MCF 10A (cell line): Measurements from ENCODE around the gene TWIST2. TPM values are rescaled to one million over a fixed set of nuclear protein-coding genes. Genes with fewer than 3 reads are reported as not detected.

ENCODE experiments used
- BruUV-seq: library from RNA; stranded (reverse); fragments of 400-500 nt; replicated peaks from 2 replicates; lab custom pipeline; 2021; lab: Mats Ljungman, UMichigan
- CTCF ChIA-PET: fragments of 300-600 bp; sonication (Branson Sonifier 250); formaldehyde crosslinking; extraction: SDS; loops from one replicate; lab custom pipeline; 2021; ENCODE audit warnings: antibody characterized with exemption, inconsistent platforms; lab: Yijun Ruan, JAX
- POLR2A ChIA-PET: fragments of 300-600, 350-650 bp; sonication (Branson Sonifier 250); formaldehyde crosslinking; extraction: SDS; loops from one replicate; lab custom pipeline; 2020; ENCODE audit warnings: antibody characterized with exemption, inconsistent platforms; lab: Yijun Ruan, JAX
- DNase-seq: peaks from one replicate; pipeline ENCODE4 v3.0.0-alpha.2; 2018; ENCODE audit not compliant: unreplicated experiment
- H3K27ac Mint-ChIP-seq: one replicate; pipeline ENCODE4 v1.8.0; 2022; ENCODE audit warnings: mild to moderate bottlenecking, low read depth, mixed read lengths; ENCODE audit not compliant: unreplicated experiment
- H3K27me3 Mint-ChIP-seq: one replicate; pipeline ENCODE4 v1.8.0; 2022; ENCODE audit warnings: mixed read lengths; ENCODE audit not compliant: insufficient read depth, unreplicated experiment
- H3K36me3 Mint-ChIP-seq: one replicate; pipeline ENCODE4 v1.8.0; 2022; ENCODE audit warnings: mild to moderate bottlenecking, moderate library complexity, mixed read lengths; ENCODE audit not compliant: insufficient read depth, unreplicated experiment
- H3K4me1 Mint-ChIP-seq: one replicate; pipeline ENCODE4 v1.8.0; 2022; ENCODE audit warnings: mixed read lengths; ENCODE audit not compliant: insufficient read depth, unreplicated experiment
- H3K4me3 Mint-ChIP-seq: one replicate; pipeline ENCODE4 v1.8.0; 2022; ENCODE audit warnings: mild to moderate bottlenecking, moderate library complexity, mixed read lengths; ENCODE audit not compliant: unreplicated experiment
- H3K9me3 Mint-ChIP-seq: one replicate; pipeline ENCODE4 v1.8.0; 2022; ENCODE audit warnings: mixed read lengths; ENCODE audit not compliant: unreplicated experiment
- CTCF ChIP-seq: fragments of 200-600 bp; IDR thresholded peaks from one replicate; pipeline ENCODE4 v1.8.0; 2022; ENCODE audit warnings: antibody characterized with exemption, mild to moderate bottlenecking; ENCODE audit not compliant: unreplicated experiment
- intact Hi-C: fragments of 100-400 bp; cut with micrococcal nuclease; formaldehyde crosslinking; loops from 2 replicates; pipeline ENCODE4 v1.14.1; 2022
- total RNA-seq: library from RNA; stranded (reverse); gene quantifications from 2 replicates; pipeline ENCODE4 v1.2.3, GENCODE V29; 2022

TWIST2 gene
- total RNA-seq, 1 experiment from 2014 or later, result 30.2 TPM

GRCh38 chr2:238883421-238883901 lies 35.6 kb downstream of the TWIST2 start:
- POLR2A ChIA-PET, result no interaction called here
- peaks cover 10% of the 10 kb centered on the region for H3K36me3 Mint-ChIP-seq
- no peak overlapping the region for H3K4me3 Mint-ChIP-seq
- TF ChIP-seq CTCF, result no peak
- H3K27ac Mint-ChIP-seq, result no peak overlapping the region
- BruUV-seq, result no TSS peak
- CTCF ChIA-PET, result no interaction called here
- peaks cover 15% of the 10 kb centered on the region for H3K4me1 Mint-ChIP-seq
- H3K9me3 Mint-ChIP-seq, result no peaks in the 10 kb centered on the region
- intact Hi-C loops, result no loop called here
- DNase-seq, result no peak
- H3K27me3 Mint-ChIP-seq, result no peaks in the 10 kb centered on the region

DNA sequence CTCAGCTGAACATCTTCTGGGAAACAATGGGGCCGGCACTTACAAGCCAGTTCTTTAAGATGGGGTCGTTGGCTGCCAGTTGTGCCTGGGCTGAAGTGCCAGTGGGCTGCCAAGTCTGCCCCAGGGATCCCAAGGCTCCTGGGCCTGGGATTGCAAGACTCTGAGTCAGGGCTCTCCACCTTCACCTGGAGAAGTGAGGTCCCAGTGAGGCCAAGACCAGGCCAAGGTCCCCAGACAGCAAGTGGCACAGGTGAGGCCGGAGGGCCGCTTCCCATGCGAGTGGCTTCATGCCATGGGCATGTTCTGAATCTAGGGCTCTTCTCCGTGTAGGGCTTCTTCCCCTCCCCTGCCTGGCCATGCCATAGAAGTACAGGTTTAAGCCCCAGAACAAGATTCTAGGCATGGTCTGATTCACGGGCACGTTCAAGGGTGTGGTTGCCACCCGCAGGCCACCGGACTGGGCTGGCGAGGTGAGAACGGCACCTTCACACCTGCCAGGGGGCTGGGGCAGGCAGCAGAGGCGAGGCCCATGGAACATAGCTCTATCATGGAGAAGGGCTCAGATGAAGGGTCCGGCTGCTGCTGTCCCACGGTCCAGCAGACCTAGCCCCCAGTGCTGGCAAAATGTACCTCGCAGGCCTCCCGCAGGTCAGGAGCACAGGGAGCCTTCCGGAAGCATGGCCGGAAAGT lies 36.4 kb downstream of the TWIST2 start:
- TF ChIP-seq CTCF, result no peak
- CTCF ChIA-PET, result no interaction called here
- no peaks in the 10 kb centered on the region for H3K9me3 Mint-ChIP-seq
- no peak overlapping the region for H3K27ac Mint-ChIP-seq
- H3K36me3 Mint-ChIP-seq, result peaks cover 9% of the 10 kb centered on the region
- no peaks in the 10 kb centered on the region for H3K27me3 Mint-ChIP-seq
- BruUV-seq, result no TSS peak
- no peak for DNase-seq
- intact Hi-C loops, result no loop called here
- H3K4me1 Mint-ChIP-seq, result peaks cover 15% of the 10 kb centered on the region
- no peak overlapping the region for H3K4me3 Mint-ChIP-seq
- POLR2A ChIA-PET, result no interaction called here

- CTCF ChIA-PET, result no interaction called here
- Mint-ChIP-seq H3K4me1 (peaks cover 15% of the 10 kb centered on the region), H3K27me3 (no peaks in the 10 kb centered on the region), H3K9me3 (no peaks in the 10 kb centered on the region), H3K36me3 (peaks cover 9% of the 10 kb centered on the region), H3K4me3 (no peak overlapping the region), H3K27ac (peak overlapping the region; percentile 51)
- no TSS peak for BruUV-seq
- intact Hi-C loops, result no loop called here
- DNase-seq, result no peak
- no peak for TF ChIP-seq CTCF
- POLR2A ChIA-PET, result interaction anchor here (1.3 kb wide), 1 partner anchor 37 kb away, joined by 3 read pairs; the partner anchor contains the start of gene TWIST2
Measured at GRCh38 chr2:238884812-238885408, 37.0 kb downstream of the TWIST2 start.

DNA sequence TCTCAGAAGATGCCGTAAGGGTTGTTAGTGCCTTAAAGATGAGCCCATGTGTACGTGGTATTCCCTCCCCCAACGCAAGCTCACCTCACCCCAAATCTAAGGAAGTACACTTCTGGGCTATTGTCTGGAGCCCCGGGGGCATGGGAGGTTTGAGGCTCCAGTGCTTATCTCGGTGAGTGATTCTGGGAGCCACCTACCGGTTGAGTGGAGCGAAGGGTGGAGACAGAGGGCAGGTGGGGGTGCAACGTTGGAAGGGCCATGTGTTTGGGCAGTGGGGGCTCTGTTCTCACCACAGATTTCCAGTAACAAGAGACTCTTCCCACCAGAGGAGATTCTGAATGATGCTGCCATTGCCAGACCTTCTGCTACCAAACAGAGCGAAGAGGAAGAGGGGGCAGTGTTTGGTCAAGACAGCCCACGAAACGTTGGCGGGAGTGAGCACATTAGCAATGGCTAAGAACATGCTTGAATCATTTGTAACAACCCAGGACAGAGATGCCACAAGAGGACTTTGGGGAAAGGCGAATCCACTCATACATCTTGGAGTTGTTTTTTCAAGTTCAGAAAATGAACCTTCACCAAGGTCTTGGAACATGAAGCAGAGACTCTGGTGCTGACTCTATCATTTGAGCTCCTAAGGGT lies 38.7 kb downstream of the TWIST2 start:
- H3K36me3 Mint-ChIP-seq, result peaks cover 11% of the 10 kb centered on the region
- no peak overlapping the region for H3K4me3 Mint-ChIP-seq
- no TSS peak for BruUV-seq
- H3K9me3 Mint-ChIP-seq, result no peaks in the 10 kb centered on the region
- ChIA-PET CTCF (interaction anchor here (0.6 to 0.9 kb wide), 4 partner anchors 11 to 631 kb away, joined by 3 to 5 read pairs (median 4); no protein-coding TSS in a partner anchor), POLR2A (no interaction called here)
- intact Hi-C loops, result no loop called here
- no peak for DNase-seq
- H3K27ac Mint-ChIP-seq, result no peak overlapping the region
- TF ChIP-seq CTCF, result no peak
- H3K27me3 Mint-ChIP-seq, result no peaks in the 10 kb centered on the region
- H3K4me1 Mint-ChIP-seq, result peaks cover 12% of the 10 kb centered on the region
